Endometrial microvascular endothelial cells (primary cell): ENCODE measurements around the gene LCTL. TPM values are rescaled to one million over a fixed set of nuclear protein-coding genes. Genes with fewer than 3 reads are reported as not detected.

Experiments used
- in situ Hi-C: cut with HindIII; loops from 2 replicates; pipeline ENCODE4 v1.10.0; 2017; ENCODE audit warnings: low sequenced_read_pairs, low pct_unique_long_range_greater_than_20kb; ENCODE audit errors: inconsistent ontology term
- total RNA-seq: library from RNA; depleted of rRNA; stranded (reverse); fragments of >200 nt; gene quantifications from one replicate; pipeline ENCODE4 v1.2.3, GENCODE V29; 2015; ENCODE audit errors: inconsistent ontology term

Gene LCTL
- total RNA-seq = not detected

GRCh38 chr15:66565741-66566144 is at the start of gene LCTL:
Gene LCTL, minus strand, starts transcription at chr15:66565998. Its CDS starts 633 bp downstream, at chr15:66565365.
- in situ Hi-C loops = no loop called here

DNA sequence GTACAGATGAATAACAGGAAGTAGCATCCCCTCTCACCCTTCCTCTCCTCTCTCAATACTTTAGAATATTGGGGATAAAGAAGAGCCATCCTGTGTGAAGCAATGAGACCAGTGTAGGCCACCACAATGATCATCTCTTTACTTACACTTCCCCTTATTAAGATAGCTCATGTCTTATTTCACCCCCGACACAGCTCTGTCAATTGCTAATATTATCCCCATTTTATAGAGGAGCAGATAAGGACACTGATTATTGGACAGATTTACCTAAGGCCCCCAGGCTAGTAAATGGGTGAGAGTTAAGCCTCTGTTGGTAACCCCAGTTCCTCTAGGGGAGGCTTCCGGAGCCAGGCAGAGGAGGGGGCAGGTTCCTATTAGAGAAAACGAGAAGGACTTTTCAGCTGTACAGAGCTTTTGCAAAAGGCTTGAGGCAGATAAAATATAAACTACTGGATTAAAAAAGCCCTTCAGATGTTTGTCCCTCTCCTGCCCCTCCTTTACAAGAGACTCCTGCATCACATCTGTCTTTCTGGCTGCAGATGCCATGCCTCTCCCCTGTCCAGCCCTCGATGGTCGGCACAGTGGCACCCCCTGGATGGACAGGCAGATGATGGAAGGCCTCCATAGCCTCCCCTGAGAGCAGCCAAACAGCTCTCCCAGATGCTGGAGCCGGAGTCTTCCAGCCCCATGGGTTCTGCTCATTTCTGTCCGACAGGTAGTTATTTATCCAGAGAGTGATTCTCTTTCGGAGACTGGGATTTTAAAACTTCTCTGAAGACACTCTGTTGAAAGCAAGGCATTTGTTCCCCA is 49.4 kb upstream of the LCTL start:
- in situ Hi-C loops = no loop called here

DNA sequence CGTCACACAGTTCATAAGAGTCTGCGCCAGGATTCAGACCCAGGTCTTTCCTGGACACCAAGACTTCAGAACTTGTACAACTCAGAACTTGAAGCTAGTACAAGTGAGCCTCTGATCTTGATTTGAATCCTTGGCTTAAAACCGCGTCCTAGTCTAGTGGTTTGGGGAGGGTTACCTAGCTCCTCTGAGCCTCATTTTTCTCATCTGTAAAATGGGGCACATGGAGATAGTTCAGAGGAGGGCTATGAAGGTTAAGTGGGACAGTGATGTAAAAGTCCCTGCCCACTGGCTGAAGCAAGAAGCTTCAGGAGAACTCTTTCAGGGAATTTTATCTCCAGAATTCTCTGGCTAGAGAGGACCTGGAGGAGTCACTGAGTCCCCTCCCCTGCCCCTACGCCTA is 48.7 kb upstream of the LCTL start:
- in situ Hi-C loops = no loop called here

- in situ Hi-C loops = no loop called here
Measured at GRCh38 chr15:66613743-66614142, 47.9 kb upstream of the LCTL start.

GRCh38 chr15:66611257-66612053 is 45.7 kb upstream of the LCTL start:
- in situ Hi-C loops = no loop called here

DNA sequence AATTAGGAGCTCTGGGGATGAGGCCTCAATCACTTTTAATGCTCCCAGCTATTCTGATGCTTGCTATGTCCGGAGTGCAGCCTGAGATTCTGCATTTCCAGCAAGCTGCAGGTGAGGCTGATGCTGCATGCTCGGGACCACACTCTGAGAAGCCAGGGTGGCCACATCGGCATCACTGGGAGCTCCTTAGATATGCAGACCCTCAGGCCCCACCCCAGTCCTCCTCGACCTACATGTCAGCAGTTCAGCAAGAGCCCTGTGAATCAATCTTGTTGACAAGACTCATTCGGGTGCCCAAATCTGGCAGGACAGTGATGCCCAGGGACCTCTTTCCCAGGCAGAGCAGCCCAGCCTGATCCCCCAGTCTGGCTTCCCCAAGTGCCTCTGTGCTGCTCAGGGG is 44.1 kb upstream of the LCTL start:
- in situ Hi-C loops = no loop called here

DNA sequence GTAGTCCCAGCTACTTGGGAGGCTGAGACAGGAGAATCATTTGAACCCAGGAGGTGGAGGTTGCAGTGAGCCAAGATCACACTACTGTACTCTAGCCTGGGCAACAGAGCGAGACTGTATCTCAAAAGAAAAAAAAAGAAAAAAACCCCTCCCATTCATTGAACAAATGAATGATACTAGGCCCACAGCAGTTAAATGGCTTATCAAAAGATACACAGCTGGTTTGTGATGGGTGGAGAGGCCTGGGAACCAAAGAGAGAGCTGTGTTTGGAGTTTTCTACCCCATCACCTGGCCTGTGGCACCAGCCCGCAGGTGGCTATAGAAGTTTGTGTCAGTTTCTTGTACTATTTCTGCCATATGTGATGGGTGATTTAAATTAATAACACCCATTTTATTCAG is 43.1 kb upstream of the LCTL start:
- in situ Hi-C loops = no loop called here

DNA sequence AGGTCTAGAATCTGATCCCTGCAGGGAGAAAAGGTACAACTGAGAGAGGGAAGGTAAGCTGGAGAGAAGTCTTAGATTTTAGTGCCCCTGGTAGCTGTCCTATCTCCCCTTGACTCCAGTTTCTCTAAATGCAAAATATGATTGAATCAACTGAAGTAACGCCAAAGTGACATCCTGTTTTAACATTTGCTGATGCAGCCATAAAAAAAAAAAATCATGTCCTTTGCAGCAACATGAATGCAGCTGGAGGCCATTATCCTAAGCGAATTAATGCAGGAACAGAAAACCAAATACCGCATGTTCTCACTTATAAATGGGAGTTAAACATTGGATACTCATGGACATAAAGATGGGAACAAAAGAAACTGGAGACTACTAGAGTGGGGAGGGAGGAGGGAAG is 42.4 kb upstream of the LCTL start:
- in situ Hi-C loops = no loop called here

DNA sequence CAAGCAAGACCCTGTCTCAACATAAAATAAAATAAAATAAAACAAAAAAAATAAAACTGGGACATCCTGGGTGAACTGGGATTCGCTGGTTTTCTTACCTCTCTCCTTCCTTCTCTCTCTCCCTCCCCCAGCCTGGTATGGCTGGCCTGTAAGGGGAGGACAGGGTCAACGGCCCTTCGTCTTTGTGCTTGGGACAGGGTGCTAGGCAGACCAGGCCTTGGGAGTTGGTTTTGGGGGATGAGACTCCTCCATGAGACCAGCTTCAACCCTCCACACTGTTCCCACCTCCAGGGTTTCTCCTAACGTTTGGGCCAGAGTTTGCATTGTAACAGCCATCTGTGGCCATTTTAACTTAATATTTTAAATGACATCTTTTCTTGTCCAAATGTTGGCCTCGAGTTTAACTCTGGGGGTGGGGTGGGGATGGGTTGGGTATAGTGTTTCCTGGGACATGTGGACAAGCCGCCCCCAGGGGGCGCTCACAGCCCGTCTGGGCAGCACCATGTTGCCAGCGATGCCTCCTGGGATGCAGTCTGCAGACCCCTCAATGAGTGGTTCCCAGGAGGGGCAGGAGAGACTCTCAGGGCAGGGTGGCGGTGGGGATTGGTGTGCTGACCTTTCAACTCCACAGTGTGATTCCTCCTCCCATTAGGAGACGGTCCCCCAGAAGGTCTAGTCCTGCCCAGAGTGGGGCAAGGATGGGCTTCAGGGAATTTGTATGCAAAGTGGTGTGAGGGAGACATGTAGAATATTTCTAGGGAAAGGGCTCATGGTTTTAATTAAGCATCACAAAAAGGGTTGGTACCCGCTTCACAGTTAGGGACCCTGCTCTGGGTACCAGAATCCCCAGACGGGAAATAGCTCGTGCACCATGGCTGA is 37.7 kb upstream of the LCTL start:
- in situ Hi-C loops = no loop called here

GRCh38 chr15:66601521-66601920 is 35.7 kb upstream of the LCTL start:
- in situ Hi-C loops = no loop called here

- in situ Hi-C loops = no loop called here
Measured at GRCh38 chr15:66600240-66600627, 34.4 kb upstream of the LCTL start.

- in situ Hi-C loops = no loop called here
Measured at GRCh38 chr15:66599536-66600239, 33.9 kb upstream of the LCTL start.

GRCh38 chr15:66598095-66598815 is 32.5 kb upstream of the LCTL start:
- in situ Hi-C loops = no loop called here

- in situ Hi-C loops = no loop called here
Measured at GRCh38 chr15:66595931-66596545, 30.2 kb upstream of the LCTL start.

GRCh38 chr15:66595332-66595731 is 29.5 kb upstream of the LCTL start:
- in situ Hi-C loops = no loop called here

DNA sequence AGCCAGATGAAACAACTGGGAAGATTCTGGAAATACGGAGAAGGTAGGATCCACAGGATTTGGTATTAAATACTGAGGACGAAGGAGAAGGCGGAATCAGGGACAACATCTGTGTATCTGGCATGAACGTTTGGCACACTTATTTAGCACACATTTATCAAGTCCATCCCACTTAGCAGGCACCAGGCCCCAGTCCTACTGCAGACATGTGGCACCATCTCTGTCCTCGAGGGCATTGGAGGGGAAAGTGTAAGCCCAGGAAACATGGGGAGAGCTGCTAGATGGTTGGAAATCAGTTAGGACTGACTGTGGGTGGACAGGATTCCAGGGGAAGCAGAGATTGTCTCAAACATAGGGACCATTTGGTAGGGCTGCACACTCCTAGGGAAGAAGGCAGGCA is 29.0 kb upstream of the LCTL start:
- in situ Hi-C loops = no loop called here

- in situ Hi-C loops = no loop called here
Measured at GRCh38 chr15:66594344-66594743, 28.5 kb upstream of the LCTL start.
